Peyer's patch (tissue), 4 donors: Measurements from ENCODE around the gene OR6S1. TPM values are rescaled to one million over a fixed set of nuclear protein-coding genes. Genes with fewer than 3 reads are reported as not detected.

Experiments used
- DNase-seq, 3 donors: peaks; one replicate each; pipeline ENCODE4 v3.0.0-alpha.2; 2017 to 2019
- H3K27ac ChIP-seq, 4 donors: fragments of 200-600 bp; sonication (generic); one replicate each; pipeline ENCODE4 v1.5.1; 2016 to 2019
- H3K27me3 ChIP-seq, 2 donors: fragments of 200-600 bp; sonication (generic); one replicate each; pipeline ENCODE4 v1.5.1; 2019
- H3K36me3 ChIP-seq, 3 donors: fragments of 200-600 bp; sonication (generic); one replicate each; pipeline ENCODE4 v1.5.1; 2016 to 2019
- H3K4me1 ChIP-seq, 4 donors: fragments of 200-600 bp; sonication (generic); one replicate each; pipeline ENCODE4 v1.5.1; 2016 to 2019
- H3K4me3 ChIP-seq, 4 donors: fragments of 200-600 bp; sonication (generic); 1 replicate in 3 of 4; 2 replicates in 1 of 4; pipeline ENCODE4 v1.5.1; 2016 to 2019; ENCODE audit warnings: mild to moderate bottlenecking in 1 of 4
- H3K9me3 ChIP-seq, 4 donors: fragments of 200-600 bp; sonication (generic); one replicate each; pipeline ENCODE4 v1.5.1; 2016 to 2019; ENCODE audit warnings: mild to moderate bottlenecking in 1 of 4
- POLR2A ChIP-seq, 2 donors: fragments of 450-650 bp; IDR thresholded peaks; one replicate each; pipeline ENCODE4 v1.5.1; 2017; ENCODE audit warnings: antibody characterized with exemption in 2 of 2, mild to moderate bottlenecking in 2 of 2, moderate library complexity in 2 of 2
- small RNA-seq, 2 donors: library from RNA; depleted of rRNA; stranded (forward); fragments of <200 nt; gene quantifications; one replicate each; pipeline ENCODE3, GENCODE V24; 2016
- total RNA-seq, 4 donors: library from RNA; depleted of rRNA; stranded (reverse); fragments of >200 nt; gene quantifications; one replicate each; pipeline ENCODE4 v1.1.0, GENCODE V29; 2016
- TF ChIP-seq, protein P1 (sequence below), 6 experiments: fragments of 450-650 bp in 4 of 6; fragments of 200-600 bp in 2 of 6; sonication (generic) in 1 of 6; IDR thresholded peaks; one replicate each; pipeline ENCODE4 v1.5.1; 2017 to 2019; ENCODE audit warnings: antibody characterized with exemption in 6 of 6, mild to moderate bottlenecking in 3 of 6, moderate library complexity in 1 of 6

Gene OR6S1
- total RNA-seq, 4 donors from 2014 or later = not detected

DNA sequence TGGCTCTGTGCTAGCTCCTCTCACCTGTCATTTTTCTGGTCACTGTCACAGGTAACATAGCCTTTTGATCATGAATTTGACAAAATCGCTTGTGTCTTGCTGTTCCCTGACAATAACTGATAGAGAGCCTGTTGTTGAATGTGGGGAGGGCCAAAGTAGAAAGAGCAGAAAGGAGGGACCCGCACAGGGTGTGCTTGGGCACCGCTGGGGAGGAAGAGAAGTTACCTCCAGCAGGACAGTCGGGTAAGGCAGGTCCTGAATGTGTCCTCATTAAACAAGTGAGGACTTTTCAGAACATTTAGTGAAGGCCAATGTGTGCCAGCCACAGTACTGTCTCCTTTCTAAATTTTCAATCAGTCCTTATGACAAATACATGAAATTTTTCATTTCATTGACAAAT, 50.3 kb downstream of the OR6S1 start, which contains the start of gene RNASE12:
TSS of gene RNASE12 (minus strand) at position 142 of the 400 bp plus-strand sequence. CDS start 653 bp downstream, outside the sequence.
- Histone ChIP-seq H3K36me3 (no peaks in the 10 kb centered on the region), H3K9me3 (no peaks in the 10 kb centered on the region), H3K27me3 (no peaks in the 10 kb centered on the region), H3K27ac (no peak within 1 kb of the TSS), H3K4me1 (no peaks in the 10 kb centered on the region), H3K4me3 (no peak within 1 kb of the TSS)
- TF ChIP-seq, protein P1, sequence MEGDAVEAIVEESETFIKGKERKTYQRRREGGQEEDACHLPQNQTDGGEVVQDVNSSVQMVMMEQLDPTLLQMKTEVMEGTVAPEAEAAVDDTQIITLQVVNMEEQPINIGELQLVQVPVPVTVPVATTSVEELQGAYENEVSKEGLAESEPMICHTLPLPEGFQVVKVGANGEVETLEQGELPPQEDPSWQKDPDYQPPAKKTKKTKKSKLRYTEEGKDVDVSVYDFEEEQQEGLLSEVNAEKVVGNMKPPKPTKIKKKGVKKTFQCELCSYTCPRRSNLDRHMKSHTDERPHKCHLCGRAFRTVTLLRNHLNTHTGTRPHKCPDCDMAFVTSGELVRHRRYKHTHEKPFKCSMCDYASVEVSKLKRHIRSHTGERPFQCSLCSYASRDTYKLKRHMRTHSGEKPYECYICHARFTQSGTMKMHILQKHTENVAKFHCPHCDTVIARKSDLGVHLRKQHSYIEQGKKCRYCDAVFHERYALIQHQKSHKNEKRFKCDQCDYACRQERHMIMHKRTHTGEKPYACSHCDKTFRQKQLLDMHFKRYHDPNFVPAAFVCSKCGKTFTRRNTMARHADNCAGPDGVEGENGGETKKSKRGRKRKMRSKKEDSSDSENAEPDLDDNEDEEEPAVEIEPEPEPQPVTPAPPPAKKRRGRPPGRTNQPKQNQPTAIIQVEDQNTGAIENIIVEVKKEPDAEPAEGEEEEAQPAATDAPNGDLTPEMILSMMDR (IDR thresholded peaks at IDR 0.05) = no peak
- TF ChIP-seq POLR2A (IDR thresholded peaks at IDR 0.05) = no peak
- no peak for DNase-seq

Small RNAs within 50 kb of the gene (small RNA-seq; reads per million reads assigned to genes)
- 0 reads per million in 2 donors for gene RF00019

Other genes starting within 250 kb of the OR6S1 start
- gene TEP1, start 228.2 kb downstream of the OR6S1 start, total RNA-seq = 100 to 1,000 TPM in 2 of 4 donors, 10 to 100 TPM in 2; 91.6 to 138 (median 110) TPM
- gene KLHL33, start 205.5 kb downstream of the OR6S1 start, total RNA-seq = under 1 TPM in 1 of 4 donors, not detected in 3; 0.13 TPM
- 100 to 1,000 TPM in 3 of 4 donors, 10 to 100 TPM in 1; 58.3 to 112 (median 102) TPM for gene OSGEP, start 186.9 kb downstream of the OR6S1 start, total RNA-seq
- gene APEX1, start 186.5 kb downstream of the OR6S1 start, total RNA-seq = 100 to 1,000 TPM in 1 of 4 donors, 10 to 100 TPM in 3; 79.8 to 142 (median 92.0) TPM
- 10 to 100 TPM; 22.3 to 60.9 (median 31.1) TPM for gene PIP4P1, start 180.3 kb downstream of the OR6S1 start, total RNA-seq
- 10 to 100 TPM; 51.4 to 70.1 (median 53.7) TPM for gene PNP, start 172.3 kb downstream of the OR6S1 start, total RNA-seq
- not detected for gene RNASE10, start 136.2 kb downstream of the OR6S1 start, total RNA-seq
- not detected for gene RNASE9, start 80.6 kb downstream of the OR6S1 start, total RNA-seq
- not detected for gene RNASE11, start 53.7 kb downstream of the OR6S1 start, total RNA-seq
- gene RNASE12, start 50.3 kb downstream of the OR6S1 start, total RNA-seq = not detected
- gene RNASE4, start 42.9 kb upstream of the OR6S1 start, total RNA-seq = 10 to 100 TPM in 3 of 4 donors, 1 to 10 TPM in 1; 5.8 to 51.7 (median 33.6) TPM
- gene ANG, start 47.1 kb upstream of the OR6S1 start, total RNA-seq = 10 to 100 TPM; 19.6 to 22.3 (median 20.0) TPM
- not detected for gene EDDM3A, start 104.2 kb upstream of the OR6S1 start, total RNA-seq
- not detected for gene EDDM3B, start 126.7 kb upstream of the OR6S1 start, total RNA-seq
- gene RNASE6, start 139.6 kb upstream of the OR6S1 start, total RNA-seq = 10 to 100 TPM in 1 of 4 donors, 1 to 10 TPM in 3; 3.7 to 21.5 (median 6.5) TPM
- 100 to 1,000 TPM in 2 of 4 donors, 10 to 100 TPM in 2; 35.5 to 131 (median 90.6) TPM for gene RNASE1, start 161.2 kb upstream of the OR6S1 start, total RNA-seq
- not detected for gene RNASE3, start 249.7 kb upstream of the OR6S1 start, total RNA-seq